Gastrocnemius medialis (tissue), 4 donors: ENCODE results near the gene RPL38.

ENCODE experiments used
- POLR2A ChIP-seq, 2 donors: fragments of 450-650 bp; IDR thresholded peaks; one replicate each; pipeline ENCODE4 v1.6.1; 2017; ENCODE audit warnings: antibody characterized with exemption in 2 of 2, mild to moderate bottlenecking in 2 of 2, moderate library complexity in 2 of 2
- TF ChIP-seq, protein P1 (sequence below), 5 experiments: fragments of 450-650 bp in 3 of 5; fragments of 200-600 bp in 2 of 5; sonication (generic) in 2 of 5; IDR thresholded peaks in 4 of 5; conservative IDR thresholded peaks in 1 of 5; 1 replicate in 4 of 5; 2 replicates in 1 of 5; pipeline ENCODE4 v1.5.1; 2016 to 2019; ENCODE audit warnings: antibody characterized with exemption in 5 of 5, mild to moderate bottlenecking in 3 of 5, moderate library complexity in 3 of 5

GRCh38 chr17:74198694-74199093, 4.8 kb upstream of the RPL38 start:
- no peak for TF ChIP-seq POLR2A (IDR thresholded peaks at IDR 0.05)
- TF ChIP-seq, protein P1, sequence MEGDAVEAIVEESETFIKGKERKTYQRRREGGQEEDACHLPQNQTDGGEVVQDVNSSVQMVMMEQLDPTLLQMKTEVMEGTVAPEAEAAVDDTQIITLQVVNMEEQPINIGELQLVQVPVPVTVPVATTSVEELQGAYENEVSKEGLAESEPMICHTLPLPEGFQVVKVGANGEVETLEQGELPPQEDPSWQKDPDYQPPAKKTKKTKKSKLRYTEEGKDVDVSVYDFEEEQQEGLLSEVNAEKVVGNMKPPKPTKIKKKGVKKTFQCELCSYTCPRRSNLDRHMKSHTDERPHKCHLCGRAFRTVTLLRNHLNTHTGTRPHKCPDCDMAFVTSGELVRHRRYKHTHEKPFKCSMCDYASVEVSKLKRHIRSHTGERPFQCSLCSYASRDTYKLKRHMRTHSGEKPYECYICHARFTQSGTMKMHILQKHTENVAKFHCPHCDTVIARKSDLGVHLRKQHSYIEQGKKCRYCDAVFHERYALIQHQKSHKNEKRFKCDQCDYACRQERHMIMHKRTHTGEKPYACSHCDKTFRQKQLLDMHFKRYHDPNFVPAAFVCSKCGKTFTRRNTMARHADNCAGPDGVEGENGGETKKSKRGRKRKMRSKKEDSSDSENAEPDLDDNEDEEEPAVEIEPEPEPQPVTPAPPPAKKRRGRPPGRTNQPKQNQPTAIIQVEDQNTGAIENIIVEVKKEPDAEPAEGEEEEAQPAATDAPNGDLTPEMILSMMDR (IDR thresholded peaks at IDR 0.05 in 4 of 5, conservative IDR thresholded peaks at IDR 0.05 in 1 of 5): no peak
